ENCODE data around the gene TDRD9. TPM values are rescaled to one million over a fixed set of nuclear protein-coding genes. Genes with fewer than 3 reads are reported as not detected.

The TDRD9 gene
- total RNA-seq, 1 donor from 2014 or later: not detected

DNA sequence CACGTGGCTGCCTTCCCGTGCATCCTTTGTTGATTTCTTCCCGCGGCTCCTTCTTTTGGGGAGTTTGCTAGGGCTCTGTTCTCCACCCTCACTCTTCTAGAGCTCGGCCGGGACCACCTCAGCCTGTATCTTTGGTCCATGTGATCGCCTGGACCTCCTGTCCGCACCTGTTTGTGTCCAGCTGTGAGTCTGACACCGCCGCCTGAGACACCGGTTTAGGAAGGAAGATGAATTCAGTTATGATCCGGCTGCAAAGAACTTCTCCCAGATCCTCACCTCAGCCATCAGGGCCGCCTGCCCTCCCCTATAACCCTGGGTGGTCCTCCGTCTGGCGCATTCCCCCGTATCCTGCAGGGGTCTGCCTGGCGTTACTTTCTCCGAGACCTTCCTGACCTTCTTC lies 690 bp upstream of the TDRD9 start:
- H3K4me3 Mint-ChIP-seq (ENCODE audit: unreplicated experiment): no peak overlapping the region
- H3K27ac Mint-ChIP-seq (ENCODE audit: unreplicated experiment): no peak overlapping the region
- H3K4me1 Mint-ChIP-seq (ENCODE audit: unreplicated experiment): peaks cover 14% of the 10 kb centered on the region
- TF ChIP-seq, protein P1, sequence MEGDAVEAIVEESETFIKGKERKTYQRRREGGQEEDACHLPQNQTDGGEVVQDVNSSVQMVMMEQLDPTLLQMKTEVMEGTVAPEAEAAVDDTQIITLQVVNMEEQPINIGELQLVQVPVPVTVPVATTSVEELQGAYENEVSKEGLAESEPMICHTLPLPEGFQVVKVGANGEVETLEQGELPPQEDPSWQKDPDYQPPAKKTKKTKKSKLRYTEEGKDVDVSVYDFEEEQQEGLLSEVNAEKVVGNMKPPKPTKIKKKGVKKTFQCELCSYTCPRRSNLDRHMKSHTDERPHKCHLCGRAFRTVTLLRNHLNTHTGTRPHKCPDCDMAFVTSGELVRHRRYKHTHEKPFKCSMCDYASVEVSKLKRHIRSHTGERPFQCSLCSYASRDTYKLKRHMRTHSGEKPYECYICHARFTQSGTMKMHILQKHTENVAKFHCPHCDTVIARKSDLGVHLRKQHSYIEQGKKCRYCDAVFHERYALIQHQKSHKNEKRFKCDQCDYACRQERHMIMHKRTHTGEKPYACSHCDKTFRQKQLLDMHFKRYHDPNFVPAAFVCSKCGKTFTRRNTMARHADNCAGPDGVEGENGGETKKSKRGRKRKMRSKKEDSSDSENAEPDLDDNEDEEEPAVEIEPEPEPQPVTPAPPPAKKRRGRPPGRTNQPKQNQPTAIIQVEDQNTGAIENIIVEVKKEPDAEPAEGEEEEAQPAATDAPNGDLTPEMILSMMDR (IDR thresholded peaks at IDR 0.05; ENCODE audit: unreplicated experiment): no peak
- H3K9me3 Mint-ChIP-seq (ENCODE audit: unreplicated experiment): no peaks in the 10 kb centered on the region
- H3K36me3 Mint-ChIP-seq (ENCODE audit: low read depth, unreplicated experiment): no peaks in the 10 kb centered on the region
- H3K27me3 Mint-ChIP-seq (ENCODE audit: unreplicated experiment): peaks cover 2% of the 10 kb centered on the region
- DNase-seq (ENCODE audit: low spot score): no peak

DNA sequence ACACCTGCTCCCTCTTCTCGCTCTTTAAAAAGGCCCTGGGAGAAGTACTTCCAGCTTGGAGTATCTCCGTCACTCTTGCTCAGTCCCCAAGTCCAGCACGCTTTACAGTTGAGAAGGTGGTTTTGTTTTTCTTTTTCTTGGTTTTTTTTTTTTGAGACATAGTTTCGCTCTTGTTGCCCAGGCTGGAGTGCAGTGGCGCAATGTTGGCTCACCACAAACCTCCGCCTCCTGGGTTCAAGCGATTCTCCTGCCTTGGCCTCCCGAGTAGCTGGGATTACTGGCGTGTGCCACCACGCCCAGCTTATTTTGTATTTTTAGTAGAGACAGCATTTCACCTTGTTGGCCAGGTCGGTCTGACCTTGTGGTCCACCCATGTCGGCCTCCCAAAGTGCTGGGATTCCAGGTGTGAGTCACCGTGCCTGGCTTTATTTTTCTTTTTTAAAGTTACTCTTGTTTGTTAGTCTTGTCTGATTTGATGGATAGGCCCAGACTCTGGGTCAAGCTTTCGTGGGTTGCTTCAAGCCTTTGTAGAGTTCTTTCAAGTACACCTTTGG lies 1.9 kb downstream of the TDRD9 start:
- no peak overlapping the region for H3K4me3 Mint-ChIP-seq (ENCODE audit: unreplicated experiment)

DNA sequence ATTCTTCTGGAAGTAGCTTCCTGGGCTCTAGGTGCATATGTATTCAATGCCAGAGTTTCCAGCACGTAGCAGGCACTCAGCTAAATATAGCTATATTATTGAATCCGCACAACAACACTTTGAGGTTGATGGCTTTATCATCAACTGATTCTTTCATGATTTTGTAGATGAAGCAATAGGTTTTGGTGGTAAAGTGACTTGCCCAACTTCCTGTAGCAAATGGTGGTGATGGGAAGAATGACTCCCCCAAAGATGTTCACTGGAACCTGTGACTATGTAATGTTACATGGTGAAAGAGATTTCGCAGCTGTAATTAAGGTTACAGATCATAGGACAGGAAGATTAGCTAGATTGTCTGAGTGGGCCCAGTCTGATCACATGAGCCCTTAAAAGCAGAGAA lies 3.2 kb downstream of the TDRD9 start:
- peaks cover 25% of the 10 kb centered on the region for H3K4me1 Mint-ChIP-seq (ENCODE audit: unreplicated experiment)
- no peak overlapping the region for H3K27ac Mint-ChIP-seq (ENCODE audit: unreplicated experiment)
- H3K4me3 Mint-ChIP-seq (ENCODE audit: unreplicated experiment): no peak overlapping the region
- H3K36me3 Mint-ChIP-seq (ENCODE audit: low read depth, unreplicated experiment): no peaks in the 10 kb centered on the region
- H3K9me3 Mint-ChIP-seq (ENCODE audit: unreplicated experiment): no peaks in the 10 kb centered on the region
- DNase-seq (ENCODE audit: low spot score): no peak
- TF ChIP-seq, protein P1 (IDR thresholded peaks at IDR 0.05; ENCODE audit: unreplicated experiment): no peak
- H3K27me3 Mint-ChIP-seq (ENCODE audit: unreplicated experiment): peaks cover 4% of the 10 kb centered on the region

More for the DNA sequence above, 1.9 kb downstream of the TDRD9 start:
- Mint-ChIP-seq H3K4me1 (ENCODE audit: unreplicated experiment) (peaks cover 21% of the 10 kb centered on the region), H3K27me3 (ENCODE audit: unreplicated experiment) (peaks cover 2% of the 10 kb centered on the region), H3K9me3 (ENCODE audit: unreplicated experiment) (no peaks in the 10 kb centered on the region), H3K27ac (ENCODE audit: unreplicated experiment) (no peak overlapping the region), H3K36me3 (ENCODE audit: low read depth, unreplicated experiment) (no peaks in the 10 kb centered on the region)
- no peak for DNase-seq (ENCODE audit: low spot score)
- TF ChIP-seq, protein P1 (IDR thresholded peaks at IDR 0.05; ENCODE audit: unreplicated experiment): no peak

DNA sequence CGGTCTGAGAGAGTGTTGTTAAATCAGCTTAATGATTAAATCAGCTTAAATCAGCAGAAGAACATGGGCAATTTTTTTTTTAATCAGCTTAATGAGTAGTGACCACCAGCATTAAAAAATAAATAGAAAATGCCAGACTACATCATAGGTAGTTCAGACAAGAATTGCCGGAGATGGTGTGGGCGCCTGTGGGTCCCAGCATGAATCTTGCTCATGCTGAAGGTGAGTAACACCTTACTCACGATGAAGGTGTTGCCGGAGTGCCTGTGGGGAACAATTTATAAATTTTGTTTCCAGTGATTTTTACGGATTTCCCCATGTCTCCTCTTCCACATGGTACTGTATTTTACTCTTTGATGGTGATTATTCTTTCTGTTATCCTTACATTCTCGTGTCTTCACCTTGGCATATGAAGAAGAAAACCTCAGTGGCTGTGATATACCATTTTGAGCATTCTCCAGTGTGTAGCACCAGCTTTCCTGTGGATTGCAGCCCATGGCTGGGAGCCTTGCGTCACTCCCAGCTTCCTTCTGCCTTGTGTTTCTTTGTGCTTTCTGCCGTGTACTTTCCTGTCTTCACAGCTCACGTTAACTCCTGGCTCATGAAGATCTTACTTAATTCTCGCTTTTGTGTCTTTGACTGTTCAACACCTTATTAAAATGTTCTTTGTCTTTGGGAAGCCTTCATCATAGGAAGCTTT lies 4.7 kb downstream of the TDRD9 start:
- Mint-ChIP-seq H3K27me3 (ENCODE audit: unreplicated experiment) (peaks cover 4% of the 10 kb centered on the region), H3K4me1 (ENCODE audit: unreplicated experiment) (peaks cover 25% of the 10 kb centered on the region), H3K36me3 (ENCODE audit: low read depth, unreplicated experiment) (no peaks in the 10 kb centered on the region), H3K4me3 (ENCODE audit: unreplicated experiment) (no peak overlapping the region), H3K27ac (ENCODE audit: unreplicated experiment) (peak overlapping the region; percentile 65), H3K9me3 (ENCODE audit: unreplicated experiment) (no peaks in the 10 kb centered on the region)
- TF ChIP-seq, protein P1 (IDR thresholded peaks at IDR 0.05; ENCODE audit: unreplicated experiment): no peak
- no peak for DNase-seq (ENCODE audit: low spot score)

DNA sequence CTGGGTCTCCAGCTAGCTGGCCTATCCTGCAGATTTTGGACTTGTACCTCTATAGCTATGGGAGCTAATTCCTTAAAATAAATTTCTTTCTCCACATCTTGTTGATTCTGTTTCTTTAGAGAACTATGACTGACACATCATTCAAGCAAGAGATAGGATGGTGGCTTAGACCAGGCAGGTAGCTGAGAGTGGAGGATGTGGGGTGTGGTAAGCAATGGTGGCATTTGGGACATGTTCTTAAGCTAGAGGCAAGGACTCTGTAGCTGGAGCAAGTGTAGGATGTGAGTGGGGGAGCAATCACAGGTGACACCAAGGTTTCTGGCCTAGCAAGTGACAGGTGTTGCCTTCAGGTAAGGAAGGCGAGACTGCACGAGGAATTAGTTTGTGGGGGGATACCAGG lies 6.8 kb downstream of the TDRD9 start:
- peaks cover 3% of the 10 kb centered on the region for H3K27me3 Mint-ChIP-seq (ENCODE audit: unreplicated experiment)
- no peaks in the 10 kb centered on the region for H3K36me3 Mint-ChIP-seq (ENCODE audit: low read depth, unreplicated experiment)
- no peaks in the 10 kb centered on the region for H3K9me3 Mint-ChIP-seq (ENCODE audit: unreplicated experiment)
- no peak for DNase-seq (ENCODE audit: low spot score)
- TF ChIP-seq, protein P1 (IDR thresholded peaks at IDR 0.05; ENCODE audit: unreplicated experiment): no peak
- no peak overlapping the region for H3K4me3 Mint-ChIP-seq (ENCODE audit: unreplicated experiment)
- H3K4me1 Mint-ChIP-seq (ENCODE audit: unreplicated experiment): peaks cover 25% of the 10 kb centered on the region
- peak overlapping the region; percentile 15 for H3K27ac Mint-ChIP-seq (ENCODE audit: unreplicated experiment)
